Activated CD8-positive, alpha-beta memory T cell treated with anti-CD3 and anti-CD28 coated beads, Interleukin-2, amount 50 U/mL, for 48 hours (primary cell): ENCODE data around the gene SEC22A.

ENCODE experiments used
- DNase-seq: peaks from one replicate; pipeline ENCODE4 v3.0.0-alpha.2; 2020

Gene SEC22A

GRCh38 chr3:123270818-123271217, 69.1 kb downstream of the SEC22A start:
- no peak for DNase-seq

GRCh38 chr3:123271466-123272159, 69.9 kb downstream of the SEC22A start:
- no peak for DNase-seq

GRCh38 chr3:123272547-123272946, 70.8 kb downstream of the SEC22A start:
- no peak for DNase-seq

- no peak for DNase-seq
Measured at GRCh38 chr3:123275691-123276090, 73.9 kb downstream of the SEC22A start.

- no peak for DNase-seq
Measured at GRCh38 chr3:123276346-123277006, 74.7 kb downstream of the SEC22A start.

GRCh38 chr3:123277106-123277505, 75.4 kb downstream of the SEC22A start:
- no peak for DNase-seq

- DNase-seq, result no peak
Measured at GRCh38 chr3:123278446-123278845, 76.7 kb downstream of the SEC22A start.

GRCh38 chr3:123279121-123279520, 77.4 kb downstream of the SEC22A start:
- no peak for DNase-seq

- no peak for DNase-seq
Measured at GRCh38 chr3:123281406-123281805, 79.7 kb downstream of the SEC22A start.

- DNase-seq, result no peak
Measured at GRCh38 chr3:123281929-123282328, 80.2 kb downstream of the SEC22A start.

- no peak for DNase-seq
Measured at GRCh38 chr3:123282461-123282860, 80.7 kb downstream of the SEC22A start.

- DNase-seq, result no peak
Measured at GRCh38 chr3:123283074-123283473, 81.3 kb downstream of the SEC22A start.

- no peak for DNase-seq
Measured at GRCh38 chr3:123283657-123284398, 82.1 kb downstream of the SEC22A start.

- DNase-seq, result no peak
Measured at GRCh38 chr3:123284399-123285010, 82.8 kb downstream of the SEC22A start.

GRCh38 chr3:123285066-123285465, 83.3 kb downstream of the SEC22A start:
- DNase-seq, result no peak

- DNase-seq, result no peak
Measured at GRCh38 chr3:123285479-123285878, 83.7 kb downstream of the SEC22A start.

- no peak for DNase-seq
Measured at GRCh38 chr3:123285931-123286307, 84.2 kb downstream of the SEC22A start.

GRCh38 chr3:123286308-123287023, 84.7 kb downstream of the SEC22A start:
- no peak for DNase-seq

- DNase-seq, result peak; percentile 26
Measured at GRCh38 chr3:123287051-123287961, 85.6 kb downstream of the SEC22A start.

GRCh38 chr3:123287962-123288302, 86.2 kb downstream of the SEC22A start:
- DNase-seq, result no peak

GRCh38 chr3:123289391-123290106, 87.8 kb downstream of the SEC22A start:
- no peak for DNase-seq
